GM21423 (cell line): ENCODE results near the gene TTC19.
A peak's percentile ranks its signal among the peaks of the same experiment; 100 is the strongest.

ENCODE experiments used
- ATAC-seq: cut with Tn5 transposase; IDR thresholded peaks from one replicate; pipeline ENCODE4 v1.9.1; 2021; ENCODE audit warnings: mild to moderate bottlenecking, moderate library complexity; ENCODE audit not compliant: unreplicated experiment

TTC19 gene

GRCh38 chr17:15999141-15999973, at the start of gene TTC19, which contains the start of gene ZSWIM7:
Gene TTC19 (plus strand): TSS chr17:15999824. CDS start chr17:15999849, 25 bp downstream.
Gene ZSWIM7 (minus strand): TSS chr17:15999704. CDS start chr17:15999594, 110 bp downstream.
- ATAC-seq = peak; percentile 94

- no peak for ATAC-seq
Observed at GRCh38 chr17:15951368-15952047, 48.1 kb upstream of the TTC19 start.

- no peak for ATAC-seq
Observed at GRCh38 chr17:15952048-15952532, 47.5 kb upstream of the TTC19 start.

GRCh38 chr17:15952916-15953790, 46.5 kb upstream of the TTC19 start:
- ATAC-seq = no peak

DNA sequence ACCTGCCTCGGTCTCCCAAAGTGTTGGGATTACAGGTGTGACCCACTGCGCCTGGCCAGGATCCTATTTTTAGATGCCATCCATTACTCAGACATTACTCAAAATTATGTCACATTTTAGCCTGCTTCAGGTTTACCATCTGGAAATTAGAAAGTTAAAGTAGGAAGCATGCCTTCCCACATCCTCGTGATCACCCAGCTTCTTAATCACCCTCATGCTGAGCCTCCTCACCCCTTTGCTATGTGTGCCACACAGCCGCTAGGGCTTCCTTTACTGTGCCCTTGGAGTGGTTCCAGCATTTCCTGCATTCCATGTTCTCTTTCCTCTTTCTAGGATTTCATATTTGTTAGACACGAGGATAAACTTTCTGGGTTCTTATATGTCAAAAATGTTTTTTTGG, 45.4 kb upstream of the TTC19 start:
- ATAC-seq = no peak

- ATAC-seq = no peak
Observed at GRCh38 chr17:15955793-15956541, 43.7 kb upstream of the TTC19 start.

- no peak for ATAC-seq
Observed at GRCh38 chr17:15957206-15957605, 42.4 kb upstream of the TTC19 start.

GRCh38 chr17:15957608-15958307, 41.9 kb upstream of the TTC19 start:
- ATAC-seq = no peak

DNA sequence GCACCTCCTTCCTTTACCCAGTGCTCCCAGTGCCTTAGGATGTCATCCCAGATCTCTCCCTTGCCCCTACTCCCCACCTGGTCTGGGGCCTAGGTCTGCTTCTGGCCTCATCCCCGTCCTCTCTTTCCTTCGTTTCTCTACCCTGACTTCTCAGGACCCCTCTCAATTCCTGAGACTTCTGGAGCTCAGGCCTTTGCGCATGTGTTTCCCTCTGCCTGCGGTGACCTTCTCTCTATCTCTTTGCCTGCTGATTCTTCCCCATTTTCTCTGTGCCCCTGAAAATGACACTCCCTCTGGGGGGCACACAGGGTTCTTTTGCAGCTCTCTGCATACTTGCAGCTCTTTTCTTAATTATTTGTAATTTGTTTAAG, 41.2 kb upstream of the TTC19 start:
- no peak for ATAC-seq

- ATAC-seq = no peak
Observed at GRCh38 chr17:15963670-15964110, 35.9 kb upstream of the TTC19 start.

DNA sequence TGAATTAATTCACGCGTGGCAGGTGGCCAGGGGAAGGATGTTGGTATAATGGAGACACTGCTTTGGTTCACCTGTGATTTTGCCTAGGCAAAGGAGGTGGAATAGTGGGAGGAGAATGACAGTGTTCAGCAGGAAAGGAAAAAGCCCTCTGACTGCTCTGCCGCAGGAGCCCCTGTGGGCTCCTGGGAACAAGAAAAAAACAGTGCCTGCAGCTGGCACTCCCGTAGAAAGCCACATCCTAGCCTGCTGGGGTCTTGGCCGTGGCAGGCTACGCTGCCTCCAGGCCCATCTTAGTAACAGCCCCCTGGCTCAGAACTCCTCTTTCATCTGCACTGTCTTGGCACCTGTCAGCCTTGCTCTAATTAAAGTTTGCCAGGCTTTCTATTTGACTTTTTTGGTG, 34.1 kb upstream of the TTC19 start:
- no peak for ATAC-seq

- no peak for ATAC-seq
Observed at GRCh38 chr17:15966183-15966878, 33.3 kb upstream of the TTC19 start.

GRCh38 chr17:15966879-15967248, 32.8 kb upstream of the TTC19 start:
- ATAC-seq = no peak

- ATAC-seq = no peak
Observed at GRCh38 chr17:15967706-15968399, 31.8 kb upstream of the TTC19 start.

DNA sequence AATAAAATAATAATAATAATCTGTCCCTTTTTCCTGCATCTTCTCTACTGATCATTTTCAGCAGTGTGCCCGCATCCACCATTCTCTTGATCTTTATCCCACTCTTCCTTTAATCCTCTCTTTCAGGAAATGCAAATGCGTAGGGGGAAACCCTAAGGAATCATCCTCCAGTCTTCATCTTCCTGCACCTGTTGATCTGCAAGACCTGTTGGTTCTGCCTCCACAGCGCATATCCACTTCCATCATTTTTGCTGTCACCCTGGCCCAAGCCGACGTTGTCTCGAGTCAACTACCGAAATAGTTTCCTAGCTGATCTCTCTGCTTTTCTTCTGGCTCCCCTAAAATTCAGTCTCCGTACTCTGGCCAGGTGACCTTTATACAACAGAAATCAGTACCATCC, 30.2 kb upstream of the TTC19 start:
- no peak for ATAC-seq

DNA sequence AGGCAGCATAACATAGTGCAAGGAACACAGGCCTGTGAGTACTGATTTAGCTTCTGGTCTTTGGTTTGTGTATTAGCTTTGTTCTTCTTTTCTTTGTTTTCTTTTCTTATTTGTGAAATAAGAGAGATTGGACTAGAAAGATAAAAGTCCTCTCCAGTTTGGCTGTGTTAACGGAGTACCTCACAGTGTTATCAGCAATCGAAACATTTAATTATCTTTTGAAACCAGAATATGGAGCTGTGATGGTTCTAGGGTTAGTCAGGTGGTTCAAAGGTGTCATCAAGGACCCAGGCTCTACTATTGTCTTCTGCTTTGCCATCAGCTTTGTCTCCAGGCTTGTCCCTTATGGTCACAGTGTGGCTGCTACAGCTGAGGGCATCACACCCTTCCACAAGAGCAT, 29.1 kb upstream of the TTC19 start:
- no peak for ATAC-seq

DNA sequence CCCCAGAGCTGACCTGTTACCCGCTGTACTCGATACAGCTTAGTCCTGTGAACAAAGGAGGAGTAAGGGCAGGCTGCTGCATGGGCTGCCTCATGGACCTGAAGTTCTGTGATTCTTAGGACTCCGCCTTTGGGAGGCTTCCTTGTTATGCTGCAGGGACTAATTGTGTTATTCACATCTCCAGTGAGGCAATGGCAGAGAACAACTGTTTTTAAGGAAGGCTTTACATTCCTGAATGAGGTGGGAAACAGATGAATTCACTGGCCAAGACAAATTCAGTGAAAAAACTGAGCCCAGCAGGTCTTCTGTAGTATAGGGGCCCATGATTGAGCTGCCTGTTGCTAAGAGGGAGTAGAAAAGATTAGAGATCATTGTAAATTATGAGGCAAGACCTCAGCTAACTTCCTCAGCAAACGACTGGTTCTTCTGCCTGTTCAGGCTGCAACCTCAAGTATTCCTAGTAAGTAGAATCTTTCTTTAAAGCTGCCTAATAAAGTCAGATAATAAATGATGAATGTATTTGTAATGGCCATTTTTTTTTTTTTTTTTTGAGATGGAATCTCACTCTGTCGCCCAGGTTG, 28.4 kb upstream of the TTC19 start:
- ATAC-seq = no peak

DNA sequence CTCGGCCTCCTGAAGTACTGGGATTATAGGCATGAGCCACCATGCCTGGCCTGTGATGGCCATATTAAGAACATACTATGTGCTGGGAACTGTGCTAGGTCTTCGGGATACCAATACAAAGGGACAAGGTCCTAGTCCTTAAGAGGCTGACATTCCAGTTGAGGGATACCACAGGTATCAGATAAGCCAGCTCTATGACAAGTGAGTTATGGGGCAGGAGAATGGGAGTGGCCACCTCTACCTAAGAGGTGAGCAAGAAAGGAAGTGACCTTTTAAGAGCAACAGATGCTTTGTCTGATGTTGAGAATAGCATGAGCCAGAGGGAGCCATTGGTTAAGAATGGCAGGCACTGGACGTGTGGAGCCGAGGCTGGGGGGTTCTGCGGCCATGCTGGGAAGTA, 27.7 kb upstream of the TTC19 start:
- no peak for ATAC-seq
